Skeletal muscle tissue (tissue), 4 donors: ENCODE measurements around the gene VAMP2. TPM values are rescaled to one million over a fixed set of nuclear protein-coding genes. Genes with fewer than 3 reads are reported as not detected.
A peak's percentile ranks its signal among the peaks of the same experiment; 100 is the strongest.

Source experiments
- H3K27ac ChIP-seq: one replicate; pipeline ENCODE4 v1.7.0; 2013; ENCODE audit warnings: mild to moderate bottlenecking, low read depth, low read length, inconsistent platforms
- H3K27me3 ChIP-seq, 3 donors: one replicate each; pipeline ENCODE4 v1.7.0; 2013; ENCODE audit warnings: low read length in 3 of 3; ENCODE audit not compliant: control insufficient read depth in 3 of 3, insufficient read depth in 3 of 3
- H3K36me3 ChIP-seq, 3 donors: one replicate each; pipeline ENCODE4 v1.7.0; 2013; ENCODE audit warnings: low read length in 3 of 3; ENCODE audit not compliant: control insufficient read depth in 3 of 3, insufficient read depth in 3 of 3
- H3K4me1 ChIP-seq, 3 donors: one replicate each; pipeline ENCODE4 v1.7.0; 2013; ENCODE audit warnings: low read length in 3 of 3, mild to moderate bottlenecking in 3 of 3; ENCODE audit not compliant: control insufficient read depth in 3 of 3, insufficient read depth in 3 of 3
- H3K4me3 ChIP-seq, 3 donors: one replicate each; pipeline ENCODE4 v1.7.0; 2013; ENCODE audit warnings: low read length in 3 of 3
- H3K9ac ChIP-seq, 3 donors: one replicate each; pipeline ENCODE4 v1.7.0; 2013; ENCODE audit warnings: low read length in 3 of 3, mild to moderate bottlenecking in 3 of 3, moderate library complexity in 2 of 3, low read depth in 1 of 3
- H3K9me3 ChIP-seq, 3 donors: one replicate each; pipeline ENCODE4 v1.7.0; 2013; ENCODE audit warnings: low read length in 3 of 3; ENCODE audit not compliant: control insufficient read depth in 3 of 3
- total RNA-seq: library from RNA; depleted of rRNA; stranded (reverse); fragments of >200 nt; gene quantifications from one replicate; pipeline ENCODE4 v1.2.3, GENCODE V29; 2014
- donor health status: Osteomylitis.

VAMP2 gene
- total RNA-seq, 1 donor from 2014 or later: 8.4 TPM

DNA sequence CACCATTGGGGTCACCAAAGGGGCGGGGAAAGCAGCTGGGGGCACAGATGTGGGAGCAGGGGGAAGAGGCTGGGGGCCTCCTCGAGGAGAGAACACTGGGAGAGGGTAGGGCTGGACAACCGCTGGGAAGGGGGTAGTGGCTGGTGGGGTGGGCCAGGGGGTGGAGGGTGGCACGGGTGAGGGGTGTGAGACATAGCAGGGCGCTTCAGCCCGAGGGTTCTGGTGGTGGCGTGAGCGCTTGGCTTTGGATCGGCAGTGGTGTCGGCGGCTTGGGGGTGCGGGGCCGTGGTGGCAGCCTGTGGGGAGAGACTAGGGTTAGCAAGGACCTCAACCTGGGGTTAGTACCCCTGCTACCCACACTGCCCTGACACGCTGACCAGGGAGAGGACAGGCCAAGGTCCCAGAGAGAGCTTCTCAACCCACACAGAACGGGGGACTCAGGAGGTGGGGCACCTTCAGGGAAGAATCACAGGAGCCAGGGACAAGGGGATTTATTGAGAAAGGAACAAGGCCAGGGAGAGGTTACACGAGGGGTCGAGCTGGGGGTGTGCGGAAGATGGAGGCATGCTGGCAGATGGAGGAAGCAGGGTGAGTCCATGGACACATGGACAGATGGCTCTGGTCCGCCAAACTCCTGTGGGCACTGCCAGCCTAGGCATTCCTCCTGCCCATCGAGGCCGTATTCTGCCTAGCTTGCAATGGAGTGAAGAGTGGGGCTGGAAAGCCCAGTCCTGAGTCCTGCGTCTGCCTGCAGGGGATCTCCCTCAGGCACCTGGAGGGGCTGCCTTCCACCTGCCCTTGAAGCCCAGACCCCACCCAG lies 19.0 kb downstream of the VAMP2 start:
- peaks cover 87 to 97% (median 91%) of the 10 kb centered on the region in 3 donors for H3K36me3 ChIP-seq
- peaks cover 23 to 82% (median 68%) of the 10 kb centered on the region in 3 donors for H3K4me1 ChIP-seq
- H3K4me3 ChIP-seq: no peak overlapping the region
- H3K27me3 ChIP-seq: no peaks in the 10 kb centered on the region
- H3K27ac ChIP-seq: peak overlapping the region; percentile 23
- no peaks in the 10 kb centered on the region for H3K9me3 ChIP-seq
- H3K9ac ChIP-seq: peak overlapping the region in 1 of 3 donors; percentile 33

DNA sequence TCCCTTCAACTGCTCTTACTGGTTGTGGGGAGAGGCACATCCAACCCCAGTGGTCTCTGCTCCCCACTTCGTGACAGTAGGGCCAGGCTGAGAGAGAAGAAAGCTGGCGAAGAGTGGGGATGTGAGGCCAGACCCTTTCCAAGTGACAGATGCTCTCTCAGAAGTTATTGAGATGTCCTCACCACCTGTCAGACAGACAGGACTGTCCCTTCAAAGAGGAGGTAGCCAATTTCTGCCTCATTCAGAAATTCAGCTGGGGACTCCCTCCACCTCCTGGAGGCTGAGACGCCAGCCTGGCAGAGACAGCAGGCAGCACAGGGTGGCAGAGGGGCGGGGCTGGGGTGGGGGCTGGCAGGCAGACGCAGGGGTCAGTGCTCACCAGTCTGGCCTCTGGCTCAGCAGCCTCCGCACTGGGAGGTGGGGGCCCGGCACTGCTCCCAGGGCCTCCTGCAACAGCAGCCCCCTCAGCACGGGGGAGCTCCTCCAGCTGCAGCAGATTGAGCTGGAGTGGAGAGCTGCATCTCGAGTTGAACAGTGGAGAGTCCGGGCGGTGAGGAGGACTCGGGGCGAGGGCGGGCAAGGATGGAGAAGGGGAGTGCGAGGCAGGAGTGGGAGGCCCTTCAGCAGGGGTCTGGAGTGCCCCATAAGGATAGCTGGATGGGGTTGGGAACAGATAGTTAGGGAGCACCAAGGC lies 19.7 kb downstream of the VAMP2 start:
- Histone ChIP-seq H3K9me3 (no peaks in the 10 kb centered on the region), H3K4me3 (no peak overlapping the region), H3K36me3 (peaks cover 80 to 90% (median 84%) of the 10 kb centered on the region in 3 donors), H3K4me1 (peaks cover 21 to 82% (median 66%) of the 10 kb centered on the region in 3 donors), H3K27me3 (no peaks in the 10 kb centered on the region), H3K27ac (peak overlapping the region; percentile 36), H3K9ac (no peak overlapping the region)

- H3K27ac ChIP-seq: peak overlapping the region; percentile 36
- peaks cover 22 to 81% (median 63%) of the 10 kb centered on the region in 3 donors for H3K4me1 ChIP-seq
- H3K9me3 ChIP-seq: no peaks in the 10 kb centered on the region
- H3K9ac ChIP-seq: peak overlapping the region in 2 of 3 donors; percentile 34 to 40
- H3K27me3 ChIP-seq: no peaks in the 10 kb centered on the region
- H3K36me3 ChIP-seq: peaks cover 73 to 82% (median 77%) of the 10 kb centered on the region in 3 donors
- no peak overlapping the region for H3K4me3 ChIP-seq
Observed at GRCh38 chr17:8142158-8142886, 20.4 kb downstream of the VAMP2 start.

DNA sequence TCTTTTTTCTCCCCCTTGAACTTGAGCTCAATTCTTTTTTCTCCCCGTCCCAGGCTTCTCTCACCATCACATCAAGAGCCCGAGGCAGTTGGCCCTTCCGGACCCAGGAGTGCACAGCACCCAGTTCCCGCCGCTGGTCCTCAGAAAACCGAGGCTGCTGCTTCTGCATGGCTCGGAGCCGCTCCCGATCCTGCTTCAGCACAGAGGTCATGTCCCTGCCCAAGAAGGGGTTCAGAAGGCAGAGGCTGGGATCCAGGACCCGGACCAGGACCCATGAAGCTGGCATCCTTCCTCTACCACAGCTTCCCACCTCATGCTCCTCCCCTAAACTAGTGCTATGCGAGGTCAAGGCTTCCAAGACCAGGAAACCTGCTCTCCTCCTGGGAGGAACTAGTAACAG lies 21.0 kb downstream of the VAMP2 start:
- no peaks in the 10 kb centered on the region for H3K27me3 ChIP-seq
- peaks cover 67 to 77% (median 71%) of the 10 kb centered on the region in 3 donors for H3K36me3 ChIP-seq
- H3K27ac ChIP-seq: peak overlapping the region; percentile 33
- H3K9ac ChIP-seq: peak overlapping the region in 2 of 3 donors; percentile 34 to 40
- H3K9me3 ChIP-seq: no peaks in the 10 kb centered on the region
- H3K4me3 ChIP-seq: no peak overlapping the region
- peaks cover 22 to 76% (median 58%) of the 10 kb centered on the region in 3 donors for H3K4me1 ChIP-seq

DNA sequence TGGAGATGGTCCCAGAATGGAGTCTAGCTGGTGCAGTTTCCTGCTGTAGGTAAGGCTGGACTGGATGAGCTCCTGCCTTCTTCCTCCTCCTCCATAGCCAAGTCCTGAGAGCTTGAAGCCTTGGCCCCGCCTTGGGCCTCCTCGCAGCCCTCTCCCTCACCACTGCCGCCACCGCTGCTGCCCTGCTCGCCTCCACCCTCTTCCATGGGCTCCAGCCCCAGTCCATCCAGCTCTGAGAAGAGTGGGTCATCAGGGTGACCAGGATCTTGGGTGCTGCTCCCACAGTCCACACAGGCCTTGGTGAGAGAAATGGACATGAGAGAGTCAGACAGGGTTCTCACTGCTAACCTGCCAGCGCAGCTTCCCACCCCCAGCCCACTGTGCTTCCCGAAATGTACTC lies 21.7 kb downstream of the VAMP2 start:
- Histone ChIP-seq H3K4me1 (peaks cover 22 to 69% (median 52%) of the 10 kb centered on the region in 3 donors), H3K27ac (peak overlapping the region; percentile 22), H3K9me3 (no peaks in the 10 kb centered on the region), H3K4me3 (no peak overlapping the region), H3K36me3 (peaks cover 60 to 70% (median 64%) of the 10 kb centered on the region in 3 donors), H3K9ac (peak overlapping the region in 1 of 3 donors; percentile 65), H3K27me3 (no peaks in the 10 kb centered on the region)

DNA sequence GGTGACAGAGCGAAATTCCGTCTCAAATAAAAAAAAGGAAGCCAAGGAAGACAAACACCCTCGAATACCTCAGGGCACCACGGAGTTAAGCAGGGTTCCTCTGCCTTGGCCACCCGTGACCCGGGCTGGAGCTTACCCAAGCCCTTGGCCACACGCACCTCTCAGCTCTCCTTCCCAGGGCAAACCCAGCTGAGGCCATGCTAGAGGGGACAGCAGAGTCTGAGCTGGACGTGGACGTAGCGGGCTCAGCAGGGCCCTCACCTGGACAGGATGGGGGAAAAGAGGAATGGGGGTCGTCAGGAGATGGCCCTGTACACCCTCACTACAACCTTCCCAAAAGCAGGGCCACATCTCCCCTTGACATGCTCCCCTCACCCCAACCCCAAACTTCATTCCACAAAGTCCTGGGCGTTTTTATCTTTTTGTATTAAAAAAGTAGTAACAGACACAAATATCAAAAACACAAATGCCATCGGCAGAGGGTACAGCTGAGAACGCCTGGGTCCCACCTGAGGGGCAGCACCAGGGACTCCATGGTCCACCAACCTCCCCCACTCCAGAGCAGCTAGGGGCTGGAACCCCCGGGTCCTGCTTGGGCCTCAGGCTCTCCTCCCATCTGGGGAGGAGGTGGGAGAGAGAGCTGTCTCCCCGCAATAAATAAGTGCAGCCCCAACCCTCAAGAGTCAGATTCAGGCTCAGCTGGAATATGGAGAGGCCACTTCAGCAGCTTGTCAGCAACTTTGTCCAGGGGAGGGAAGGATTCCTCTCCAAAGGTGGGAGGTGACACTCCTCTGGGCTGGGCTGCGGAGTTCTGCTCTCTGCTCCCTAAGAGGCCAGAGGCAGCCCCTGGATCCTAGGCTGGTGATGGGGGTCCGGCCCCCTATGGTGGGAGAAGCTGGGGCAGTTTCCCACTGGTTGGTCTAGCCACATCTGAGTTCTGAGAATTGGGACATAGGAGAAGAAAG lies 22.4 kb downstream of the VAMP2 start:
- Histone ChIP-seq H3K36me3 (peaks cover 53 to 63% (median 57%) of the 10 kb centered on the region in 3 donors), H3K9ac (peak overlapping the region; percentile 2 to 65 (median 16)), H3K4me1 (peaks cover 22 to 63% (median 51%) of the 10 kb centered on the region in 3 donors), H3K27ac (peak overlapping the region; percentile 88), H3K4me3 (no peak overlapping the region), H3K9me3 (no peaks in the 10 kb centered on the region), H3K27me3 (no peaks in the 10 kb centered on the region)

GRCh38 chr17:8138672-8139371 lies 23.9 kb downstream of the VAMP2 start:
- H3K4me3 ChIP-seq: peak overlapping the region; percentile 36 to 67 (median 39)
- H3K27ac ChIP-seq: peak overlapping the region; percentile 88
- no peaks in the 10 kb centered on the region for H3K27me3 ChIP-seq

GRCh38 chr17:8138374-8138671 lies 24.4 kb downstream of the VAMP2 start:
- Histone ChIP-seq H3K4me1 (peaks cover 17 to 52% (median 47%) of the 10 kb centered on the region in 3 donors), H3K9me3 (no peaks in the 10 kb centered on the region), H3K9ac (peak overlapping the region in 2 of 3 donors; percentile 25 to 26), H3K36me3 (peaks cover 38 to 42% (median 38%) of the 10 kb centered on the region in 3 donors), H3K4me3 (peak overlapping the region; percentile 0 to 67 (median 23)), H3K27me3 (no peaks in the 10 kb centered on the region), H3K27ac (peak overlapping the region; percentile 88)

More at GRCh38 chr17:8138672-8139371, 23.9 kb downstream of the VAMP2 start:
- peak overlapping the region; percentile 40 to 65 (median 53) for H3K9ac ChIP-seq
- H3K9me3 ChIP-seq: no peaks in the 10 kb centered on the region
- H3K36me3 ChIP-seq: peaks cover 41 to 47% (median 43%) of the 10 kb centered on the region in 3 donors
- peaks cover 17 to 54% (median 49%) of the 10 kb centered on the region in 3 donors for H3K4me1 ChIP-seq
